ENCODE measurements around the gene KLF7.
A peak's percentile ranks its signal among the peaks of the same experiment; 100 is the strongest.

The KLF7 gene

GRCh38 chr2:207166349-207167098 is 776 bp upstream of the KLF7 start:
- DNase-seq, result peak; percentile 89

- DNase-seq, result peak; percentile 99
Observed at GRCh38 chr2:207166039-207166348, 246 bp upstream of the KLF7 start.

- DNase-seq, result peak; percentile 62
Observed at GRCh38 chr2:207164006-207164831, 1.5 kb downstream of the KLF7 start.

- DNase-seq, result no peak
Observed at GRCh38 chr2:207163756-207164005, 2.1 kb downstream of the KLF7 start.

GRCh38 chr2:207163053-207163755 is 2.5 kb downstream of the KLF7 start:
- DNase-seq, result peak; percentile 66

GRCh38 chr2:207162316-207162715 is 3.4 kb downstream of the KLF7 start:
- no peak for DNase-seq

GRCh38 chr2:207161247-207162123 is 4.3 kb downstream of the KLF7 start:
- DNase-seq, result no peak

GRCh38 chr2:207160115-207160514 is 5.6 kb downstream of the KLF7 start:
- DNase-seq, result no peak

- no peak for DNase-seq
Observed at GRCh38 chr2:207159002-207159401, 6.7 kb downstream of the KLF7 start.

GRCh38 chr2:207157731-207158130 is 8.0 kb downstream of the KLF7 start:
- no peak for DNase-seq

- DNase-seq, result no peak
Observed at GRCh38 chr2:207157162-207157481, 8.6 kb downstream of the KLF7 start.

GRCh38 chr2:207156451-207157161 is 9.1 kb downstream of the KLF7 start:
- DNase-seq, result no peak

- no peak for DNase-seq
Observed at GRCh38 chr2:207155516-207156444, 10.0 kb downstream of the KLF7 start.

- DNase-seq, result no peak
Observed at GRCh38 chr2:207154556-207155510, 10.9 kb downstream of the KLF7 start.

- DNase-seq, result no peak
Observed at GRCh38 chr2:207153266-207153975, 12.3 kb downstream of the KLF7 start.

GRCh38 chr2:207151048-207151447 is 14.7 kb downstream of the KLF7 start:
- DNase-seq, result no peak

GRCh38 chr2:207150284-207150683 is 15.5 kb downstream of the KLF7 start:
- no peak for DNase-seq

GRCh38 chr2:207149249-207150213 is 16.2 kb downstream of the KLF7 start:
- no peak for DNase-seq
